ENCODE data around the gene LARGE1. TPM values are rescaled to one million over a fixed set of nuclear protein-coding genes. Genes with fewer than 3 reads are reported as not detected.

Gene LARGE1
- total RNA-seq, 2 experiments from 2014 or later: 0.58 to 1.1 TPM

DNA sequence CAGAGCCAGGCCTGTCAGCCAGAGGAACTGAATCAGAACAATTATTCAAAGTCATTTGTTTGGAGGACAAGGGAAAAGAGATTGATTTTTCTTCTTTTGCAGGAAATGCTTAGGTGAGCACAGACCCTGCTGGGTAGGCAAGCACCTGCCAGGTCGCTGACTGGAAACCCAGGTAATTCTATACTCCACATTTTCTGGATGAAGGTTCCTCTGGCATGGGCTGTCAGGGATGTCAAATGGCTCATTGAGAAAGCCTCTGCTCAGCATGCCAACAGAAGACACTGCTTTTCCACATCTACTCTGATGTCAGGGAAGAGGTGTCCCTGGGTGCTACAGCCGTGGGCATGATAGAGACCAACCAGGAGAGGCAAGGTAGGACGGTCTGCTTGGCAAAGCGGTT lies 695.4 kb downstream of the LARGE1 start:
- no peak overlapping the region for H3K4me3 Mint-ChIP-seq
- H3K27ac Mint-ChIP-seq: no peak overlapping the region
- no peak for ATAC-seq
- H3K9me3 Mint-ChIP-seq (ENCODE audit: low read depth): peaks cover 15% of the 10 kb centered on the region
- peaks cover 5% of the 10 kb centered on the region for H3K36me3 Mint-ChIP-seq
- DNase-seq: no peak
- no peaks in the 10 kb centered on the region for H3K27me3 Mint-ChIP-seq
- CTCF ChIA-PET: interaction anchor here (0.5 kb wide), 1 partner anchor 1199 kb away, joined by 3 read pairs; no protein-coding TSS in a partner anchor
- no peaks in the 10 kb centered on the region for H3K4me1 Mint-ChIP-seq

Small RNA genes lying within 50 kb of the gene (microRNA-seq; reads per million reads assigned to microRNA genes)
- not detected for gene MIR4764

Measured in activated CD8-positive, alpha-beta memory T cell treated with anti-CD3 and anti-CD28 coated beads, Interleukin-2, amount 10 ng/mL, durations not matched to agents 7 days and 5 days (primary cell).